ENCODE measurements around the gene CAPZB. TPM values are rescaled to one million over a fixed set of nuclear protein-coding genes. Genes with fewer than 3 reads are reported as not detected.

Gene CAPZB
- total and polyA plus RNA-seq, 2 of the 4 experiments (the other 2 are of a cell fraction): 216 to 304 TPM

- peaks cover 47% of the 10 kb centered on the region for H3K9me1 ChIP-seq (ENCODE audit: insufficient read depth, low read length)
- H3K4ac ChIP-seq (ENCODE audit: low read depth, low read length): no peak overlapping the region
- no peak overlapping the region for H3K4me2 ChIP-seq (ENCODE audit: low read depth, low read length)
- peaks cover 4% of the 10 kb centered on the region; the same call in 1 of the 2 replicates for H3K36me3 ChIP-seq (ENCODE audit: control insufficient read depth, insufficient read depth, low read length)
- H2AK9ac ChIP-seq (replicated peaks; ENCODE audit: low read depth, low read length, poor library complexity): no peak overlapping the region
- no peak overlapping the region for H3K27ac ChIP-seq (ENCODE audit: insufficient read depth, low read length)
- DNase-seq (no peak), ATAC-seq (ENCODE audit: low read depth) (no peak)
- no peak overlapping the region for H3K14ac ChIP-seq (replicated peaks; ENCODE audit: low read depth, low read length)
- no peak overlapping the region for H2BK15ac ChIP-seq (ENCODE audit: low read depth, low read length)
- H3K9ac ChIP-seq (ENCODE audit: low read depth, low read length): no peak overlapping the region
- no peak overlapping the region for H2BK120ac ChIP-seq (ENCODE audit: low read depth, low read length)
- no peak overlapping the region for H3K18ac ChIP-seq (ENCODE audit: low read depth, low read length)
- peaks cover 35 to 93% of the 10 kb centered on the region in 2 experiments for H3K79me1 ChIP-seq (ENCODE audit: low read depth in 1 of 2, low read length in 2 of 2)
- H3K23ac ChIP-seq (ENCODE audit: low read depth, low read length): no peak overlapping the region
- ChIA-PET CTCF (no interaction called here), POLR2A (ENCODE audit: unreplicated experiment) (no interaction called here)
- no peak overlapping the region for H3K4me3 ChIP-seq (ENCODE audit: insufficient read depth, low read depth, low read length)
- dilution Hi-C loops (cut with HindIII; ENCODE audit: low sequenced_read_pairs, unreplicated experiment): no loop called here
- H4K91ac ChIP-seq (ENCODE audit: insufficient read depth, low read depth, low read length): no peak overlapping the region
- intact Hi-C loops (cut with micrococcal nuclease): no loop called here
- H3K9me3 ChIP-seq (ENCODE audit: control insufficient read depth, insufficient read depth, low read length): no peaks in the 10 kb centered on the region
- no peak overlapping the region for H3K56ac ChIP-seq (ENCODE audit: extremely low read depth, insufficient read depth, low read length)
- H4K20me1 ChIP-seq (ENCODE audit: insufficient read depth, low read length): peaks cover 98% of the 10 kb centered on the region
- no peak overlapping the region for H2BK20ac ChIP-seq (ENCODE audit: low read depth, low read length)
- H4K5ac ChIP-seq (ENCODE audit: low read depth, low read length): no peak overlapping the region
- H3K4me1 ChIP-seq (ENCODE audit: control insufficient read depth, insufficient read depth, low read length): peaks cover 34% of the 10 kb centered on the region
- no peak overlapping the region for H2AFZ ChIP-seq (replicated peaks; ENCODE audit: low read length, poor library complexity)
- H3K27me3 ChIP-seq (ENCODE audit: control insufficient read depth, insufficient read depth, low read length): no peaks in the 10 kb centered on the region
- in situ Hi-C loops (cut with MboI; ENCODE audit: low sequenced_read_pairs): no loop called here
- no TSS peak for BruUV-seq (replicated peaks)
- no peak overlapping the region for H4K8ac ChIP-seq (ENCODE audit: low read depth in 2 of 2, low read length in 2 of 2)
- no CpG with 5 or more reads among the region's 8 CpGs for WGBS, 2 experiments (ENCODE audit: extremely low coverage in 2 of 2, insufficient read length in 1 of 2)
- no peak overlapping the region for H2AK5ac ChIP-seq (ENCODE audit: low read depth, low read length)
- TF ChIP-seq CTCF (conservative IDR thresholded peaks at IDR 0.05; ENCODE audit: low read depth, low read length) (no peak), MXI1 (IDR thresholded peaks at IDR 0.05; ENCODE audit: borderline replicate concordance, low read depth, low read length) (no peak), RCOR1 (IDR thresholded peaks at IDR 0.05; ENCODE audit: insufficient replicate concordance, low read length) (no peak), CHD1 (IDR thresholded peaks at IDR 0.05; ENCODE audit: low read depth, low read length) (no peak)
- H2BK5ac ChIP-seq (ENCODE audit: low read depth, low read length, poor library complexity, severe bottlenecking): no peak overlapping the region
Measured at GRCh38 chr1:19457607-19458006, 27.7 kb downstream of the CAPZB start.
